ENCODE results near the gene CYP46A1. TPM values are rescaled to one million over a fixed set of nuclear protein-coding genes. Genes with fewer than 3 reads are reported as not detected.

Gene CYP46A1
- total RNA-seq, 2 experiments from 2014 or later: 0.05 to 0.23 TPM

GRCh38 chr14:99708449-99708848, 24.4 kb downstream of the CYP46A1 start:
- H3K27me3 Mint-ChIP-seq: peaks cover 10% of the 10 kb centered on the region
- ChIA-PET CTCF (no interaction called here), POLR2A (no interaction called here)
- H3K4me1 Mint-ChIP-seq: no peaks in the 10 kb centered on the region
- intact Hi-C loops (cut with DNase I, micrococcal nuclease): no loop called here
- H3K4me3 Mint-ChIP-seq: no peak overlapping the region
- no peak overlapping the region for H3K27ac Mint-ChIP-seq
- DNase-seq: no peak
- peaks cover 2% of the 10 kb centered on the region for H3K36me3 Mint-ChIP-seq (ENCODE audit: low read depth)
- no peak for ATAC-seq
- peaks cover 6% of the 10 kb centered on the region for H3K9me3 Mint-ChIP-seq (ENCODE audit: low read depth)

GRCh38 chr14:99713972-99714371, 29.9 kb downstream of the CYP46A1 start:
- intact Hi-C loops (cut with DNase I, micrococcal nuclease): no loop called here
- ChIA-PET CTCF (no interaction called here), POLR2A (no interaction called here)
- DNase-seq (no peak), ATAC-seq (no peak)
- Mint-ChIP-seq H3K9me3 (ENCODE audit: low read depth) (peaks cover 3% of the 10 kb centered on the region), H3K27me3 (peaks cover 13% of the 10 kb centered on the region), H3K36me3 (ENCODE audit: low read depth) (no peaks in the 10 kb centered on the region), H3K4me3 (no peak overlapping the region), H3K27ac (no peak overlapping the region), H3K4me1 (no peaks in the 10 kb centered on the region)

GRCh38 chr14:99715266-99716000, 31.3 kb downstream of the CYP46A1 start:
- Mint-ChIP-seq H3K27me3 (peaks cover 13% of the 10 kb centered on the region), H3K36me3 (ENCODE audit: low read depth) (no peaks in the 10 kb centered on the region), H3K27ac (no peak overlapping the region), H3K4me1 (no peaks in the 10 kb centered on the region), H3K9me3 (ENCODE audit: low read depth) (peaks cover 3% of the 10 kb centered on the region), H3K4me3 (no peak overlapping the region)
- intact Hi-C loops (cut with DNase I, micrococcal nuclease): no loop called here
- DNase-seq (no peak), ATAC-seq (no peak)
- ChIA-PET POLR2A (no interaction called here), CTCF (interaction anchor here (1.0 to 1.6 kb wide), 2 partner anchors 15 kb away, joined by 3 to 7 read pairs; no protein-coding TSS in a partner anchor)

- DNase-seq (no peak), ATAC-seq (no peak)
- ChIA-PET POLR2A (no interaction called here), CTCF (interaction anchor here (1.0 to 1.6 kb wide), 2 partner anchors 14 to 15 kb away, joined by 3 to 7 read pairs; no protein-coding TSS in a partner anchor)
- intact Hi-C loops (cut with DNase I, micrococcal nuclease): no loop called here
- H3K4me1 Mint-ChIP-seq: no peaks in the 10 kb centered on the region
- peaks cover 13% of the 10 kb centered on the region for H3K27me3 Mint-ChIP-seq
- no peak overlapping the region for H3K27ac Mint-ChIP-seq
- H3K36me3 Mint-ChIP-seq (ENCODE audit: low read depth): no peaks in the 10 kb centered on the region
- H3K4me3 Mint-ChIP-seq: no peak overlapping the region
- peaks cover 3% of the 10 kb centered on the region for H3K9me3 Mint-ChIP-seq (ENCODE audit: low read depth)
Observed at GRCh38 chr14:99716091-99716849, 32.2 kb downstream of the CYP46A1 start.

- CTCF ChIA-PET: interaction anchor here (1.1 to 1.6 kb wide), 2 partner anchors 14 kb away, joined by 3 to 7 read pairs; no protein-coding TSS in a partner anchor
- ATAC-seq (no peak), DNase-seq (no peak)
- no peak overlapping the region for H3K27ac Mint-ChIP-seq
- no peak overlapping the region for H3K4me3 Mint-ChIP-seq
- peaks cover 3% of the 10 kb centered on the region for H3K9me3 Mint-ChIP-seq (ENCODE audit: low read depth)
- intact Hi-C loops (cut with DNase I, micrococcal nuclease): no loop called here
- no peaks in the 10 kb centered on the region for H3K4me1 Mint-ChIP-seq
- no peaks in the 10 kb centered on the region for H3K36me3 Mint-ChIP-seq (ENCODE audit: low read depth)
- POLR2A ChIA-PET: no interaction called here
- peaks cover 13% of the 10 kb centered on the region for H3K27me3 Mint-ChIP-seq
Observed at GRCh38 chr14:99716850-99717681, 33.0 kb downstream of the CYP46A1 start.

- no peaks in the 10 kb centered on the region for H3K36me3 Mint-ChIP-seq (ENCODE audit: low read depth)
- ChIA-PET POLR2A (no interaction called here), CTCF (interaction anchor here (1.1 kb wide), 1 partner anchor 13 kb away, joined by 3 read pairs; no protein-coding TSS in a partner anchor)
- H3K27ac Mint-ChIP-seq: no peak overlapping the region
- intact Hi-C loops (cut with DNase I, micrococcal nuclease): no loop called here
- no peak overlapping the region for H3K4me3 Mint-ChIP-seq
- no peak for ATAC-seq
- H3K27me3 Mint-ChIP-seq: peaks cover 12% of the 10 kb centered on the region
- H3K4me1 Mint-ChIP-seq: no peaks in the 10 kb centered on the region
- peaks cover 2% of the 10 kb centered on the region for H3K9me3 Mint-ChIP-seq (ENCODE audit: low read depth)
- DNase-seq: no peak
Observed at GRCh38 chr14:99717682-99718013, 33.5 kb downstream of the CYP46A1 start.

- ATAC-seq (no peak), DNase-seq (no peak)
- ChIA-PET POLR2A (no interaction called here), CTCF (interaction anchor here (1.0 to 1.1 kb wide), 2 partner anchors 12 to 13 kb away, joined by 3 to 5 read pairs; no protein-coding TSS in a partner anchor)
- no peaks in the 10 kb centered on the region for H3K36me3 Mint-ChIP-seq (ENCODE audit: low read depth)
- intact Hi-C loops (cut with DNase I, micrococcal nuclease): no loop called here
- no peak overlapping the region for H3K27ac Mint-ChIP-seq
- H3K9me3 Mint-ChIP-seq (ENCODE audit: low read depth): no peaks in the 10 kb centered on the region
- H3K4me3 Mint-ChIP-seq: no peak overlapping the region
- no peaks in the 10 kb centered on the region for H3K4me1 Mint-ChIP-seq
- peaks cover 9% of the 10 kb centered on the region for H3K27me3 Mint-ChIP-seq
Observed at GRCh38 chr14:99718031-99718810, 34.1 kb downstream of the CYP46A1 start.

GRCh38 chr14:99718811-99719192, 34.7 kb downstream of the CYP46A1 start:
- Mint-ChIP-seq H3K36me3 (ENCODE audit: low read depth) (no peaks in the 10 kb centered on the region), H3K27me3 (peaks cover 8% of the 10 kb centered on the region), H3K9me3 (ENCODE audit: low read depth) (no peaks in the 10 kb centered on the region), H3K4me1 (no peaks in the 10 kb centered on the region), H3K27ac (no peak overlapping the region), H3K4me3 (no peak overlapping the region)
- ChIA-PET POLR2A (no interaction called here), CTCF (interaction anchor here (1.0 kb wide), 1 partner anchor 13 kb away, joined by 5 read pairs; no protein-coding TSS in a partner anchor)
- no peak for ATAC-seq
- intact Hi-C loops (cut with DNase I, micrococcal nuclease): no loop called here
- DNase-seq: no peak

GRCh38 chr14:99720941-99721791, 37.1 kb downstream of the CYP46A1 start:
- Mint-ChIP-seq H3K4me1 (no peaks in the 10 kb centered on the region), H3K4me3 (no peak overlapping the region), H3K36me3 (ENCODE audit: low read depth) (no peaks in the 10 kb centered on the region), H3K27me3 (peaks cover 6% of the 10 kb centered on the region), H3K27ac (no peak overlapping the region), H3K9me3 (ENCODE audit: low read depth) (no peaks in the 10 kb centered on the region)
- DNase-seq (no peak), ATAC-seq (no peak)
- POLR2A ChIA-PET: no interaction called here
- CTCF ChIA-PET: interaction anchor here (1.3 kb wide), 1 partner anchor 9 kb away, joined by 5 read pairs; no protein-coding TSS in a partner anchor
- intact Hi-C loops (cut with DNase I, micrococcal nuclease): no loop called here

GRCh38 chr14:99721792-99722516, 37.9 kb downstream of the CYP46A1 start:
- DNase-seq: no peak
- ChIA-PET CTCF (interaction anchor here (0.7 kb wide), 1 partner anchor 9 kb away, joined by 3 read pairs; no protein-coding TSS in a partner anchor), POLR2A (no interaction called here)
- no peaks in the 10 kb centered on the region for H3K36me3 Mint-ChIP-seq (ENCODE audit: low read depth)
- H3K4me3 Mint-ChIP-seq: no peak overlapping the region
- intact Hi-C loops (cut with DNase I, micrococcal nuclease): no loop called here
- H3K9me3 Mint-ChIP-seq (ENCODE audit: low read depth): no peaks in the 10 kb centered on the region
- H3K27ac Mint-ChIP-seq: no peak overlapping the region
- no peak for ATAC-seq
- no peaks in the 10 kb centered on the region for H3K4me1 Mint-ChIP-seq
- peaks cover 2% of the 10 kb centered on the region for H3K27me3 Mint-ChIP-seq

Measured in activated CD4-positive, alpha-beta T cell treated with anti-CD3 and anti-CD28 coated beads for 36 hours (primary cell).